Trophoblast cell (in vitro differentiated cells and primary cell): Measurements from ENCODE around the gene PCDH1.

Experiments
- DNase-seq, 2 donors: peaks; one replicate each; pipeline ENCODE4 v3.0.0-alpha.2; 2016
- H2AFZ ChIP-seq: 2 replicates; pipeline ENCODE4 v1.6.1; 2013; ENCODE audit warnings: low read length, moderate library complexity, mild to moderate bottlenecking; ENCODE audit not compliant: insufficient read depth, poor library complexity
- H2AK5ac ChIP-seq: 2 replicates; pipeline ENCODE4 v1.6.1; 2013; ENCODE audit warnings: mild to moderate bottlenecking, low read length
- H2BK120ac ChIP-seq: 2 replicates; pipeline ENCODE4 v1.6.1; 2013; ENCODE audit warnings: low read length, mild to moderate bottlenecking, moderate library complexity; ENCODE audit not compliant: insufficient read depth, poor library complexity
- H2BK12ac ChIP-seq: 2 replicates; pipeline ENCODE4 v1.6.1; 2013; ENCODE audit warnings: mild to moderate bottlenecking, low read length, moderate library complexity
- H2BK5ac ChIP-seq: 2 replicates; pipeline ENCODE4 v1.6.1; 2013; ENCODE audit warnings: low read length, low read depth, moderate library complexity, mild to moderate bottlenecking; ENCODE audit not compliant: poor library complexity
- H3K14ac ChIP-seq: 2 replicates; pipeline ENCODE4 v1.6.1; 2013; ENCODE audit warnings: mild to moderate bottlenecking, low read length
- H3K18ac ChIP-seq: 2 replicates; pipeline ENCODE4 v1.6.1; 2013; ENCODE audit warnings: mild to moderate bottlenecking, low read length
- H3K23ac ChIP-seq: 2 replicates; pipeline ENCODE4 v1.6.1; 2013; ENCODE audit warnings: low read length
- H3K27ac ChIP-seq: 2 replicates; pipeline ENCODE4 v1.5.1; 2013; ENCODE audit warnings: low read depth, mild to moderate bottlenecking, inconsistent platforms, low read length, moderate library complexity
- H3K27me3 ChIP-seq: 2 replicates; pipeline ENCODE4 v1.6.1; 2013; ENCODE audit warnings: inconsistent platforms, mild to moderate bottlenecking, low read length, moderate library complexity; ENCODE audit not compliant: insufficient read depth
- H3K36me3 ChIP-seq, 2 experiments: 1 replicate in 1 of 2; 2 replicates in 1 of 2; pipeline ENCODE4 v1.6.1; 2013; ENCODE audit warnings: low read length in 2 of 2, mild to moderate bottlenecking in 2 of 2, moderate library complexity in 1 of 2; ENCODE audit not compliant: insufficient read depth in 2 of 2, control insufficient read depth in 1 of 2
- H3K4ac ChIP-seq: 2 replicates; pipeline ENCODE4 v1.6.1; 2013; ENCODE audit warnings: low read depth, mild to moderate bottlenecking, low read length, moderate library complexity
- H3K4me1 ChIP-seq, 2 experiments: 1 replicate in 1 of 2; 2 replicates in 1 of 2; pipeline ENCODE4 v1.6.1; 2013; ENCODE audit warnings: low read length in 2 of 2, mild to moderate bottlenecking in 2 of 2, moderate library complexity in 1 of 2; ENCODE audit not compliant: insufficient read depth in 2 of 2, control insufficient read depth in 1 of 2
- H3K4me2 ChIP-seq: 2 replicates; pipeline ENCODE4 v1.6.1; 2013; ENCODE audit warnings: inconsistent platforms, mild to moderate bottlenecking, low read length, moderate library complexity
- H3K4me3 ChIP-seq: 2 replicates; pipeline ENCODE4 v1.5.1; 2013; ENCODE audit warnings: mild to moderate bottlenecking, low read depth, low read length, inconsistent platforms
- H3K79me1 ChIP-seq: one replicate; pipeline ENCODE4 v1.6.1; 2013; ENCODE audit warnings: low read length
- H3K79me2 ChIP-seq: 2 replicates; pipeline ENCODE4 v1.6.1; 2013; ENCODE audit warnings: low read length, mild to moderate bottlenecking; ENCODE audit not compliant: control insufficient read depth, insufficient read depth, poor library complexity
- H3K9ac ChIP-seq: 2 replicates; pipeline ENCODE4 v1.6.1; 2013; ENCODE audit warnings: mild to moderate bottlenecking, low read length
- H3K9me3 ChIP-seq: 2 replicates; pipeline ENCODE4 v1.6.1; 2013; ENCODE audit warnings: low read depth, mild to moderate bottlenecking, control low read depth, inconsistent platforms, low read length; ENCODE audit not compliant: insufficient read depth
- H4K12ac ChIP-seq: 2 replicates; pipeline ENCODE4 v1.6.1; 2013; ENCODE audit warnings: low read depth, mild to moderate bottlenecking, low read length, moderate library complexity
- H4K8ac ChIP-seq: 2 replicates; pipeline ENCODE4 v1.6.1; 2013; ENCODE audit warnings: low read depth, mild to moderate bottlenecking, low read length, moderate library complexity
- H4K91ac ChIP-seq: one replicate; pipeline ENCODE4 v1.6.1; 2013; ENCODE audit warnings: low read depth, mild to moderate bottlenecking, low read length, moderate library complexity
- WGBS: extraction: QIAGEN DNeasy Blood & Tissue Kit; methylation state at CpG from one replicate; pipeline ENCODE4 v1.1.7; 2013; ENCODE audit warnings: missing lambda C conversion rate; ENCODE audit not compliant: insufficient read length, insufficient coverage; ENCODE audit errors: extremely low coverage; 5-methylcytosine and 5-hydroxymethylcytosine counted together

PCDH1 gene

DNA sequence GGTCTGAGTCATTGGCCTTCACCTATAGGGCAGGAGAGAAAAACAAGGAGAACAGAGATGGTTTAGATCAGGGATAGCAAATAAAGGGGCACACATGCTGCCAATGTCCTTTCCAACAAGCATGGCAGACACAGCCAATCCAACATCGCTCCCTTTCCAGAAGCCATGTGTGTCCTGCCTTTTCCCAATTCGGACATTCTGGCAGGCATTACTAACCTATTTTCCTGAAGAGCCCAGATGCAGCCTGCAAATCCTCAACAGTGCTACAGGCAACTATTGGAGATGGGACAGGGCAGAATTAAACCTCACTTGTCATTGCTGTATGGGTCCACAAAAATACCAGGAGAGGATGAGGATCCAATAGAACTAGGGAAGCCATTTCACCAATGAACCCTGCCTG, 12.8 kb downstream of the PCDH1 start:
- no peak overlapping the region for H2BK5ac ChIP-seq
- H2BK120ac ChIP-seq, result no peak overlapping the region
- H3K27ac ChIP-seq, result no peak overlapping the region
- H3K18ac ChIP-seq, result no peak overlapping the region
- no peak overlapping the region for H4K8ac ChIP-seq
- no peak overlapping the region for H2AK5ac ChIP-seq
- H2BK12ac ChIP-seq, result no peak overlapping the region
- H3K9ac ChIP-seq, result no peak overlapping the region
- DNase-seq, result no peak
- no peaks in the 10 kb centered on the region for H3K79me2 ChIP-seq
- no CpG with 5 or more reads among the region's 2 CpGs for WGBS
- no peak overlapping the region for H3K23ac ChIP-seq
- no peaks in the 10 kb centered on the region for H3K36me3 ChIP-seq
- no peak overlapping the region for H3K4me3 ChIP-seq
- no peaks in the 10 kb centered on the region for H3K79me1 ChIP-seq
- H4K12ac ChIP-seq, result no peak overlapping the region
- H4K91ac ChIP-seq, result no peak overlapping the region
- no peak overlapping the region for H2AFZ ChIP-seq
- no peak overlapping the region for H3K4ac ChIP-seq
- H3K4me1 ChIP-seq, result peaks cover 7 to 8% of the 10 kb centered on the region in 2 experiments
- H3K4me2 ChIP-seq, result no peak overlapping the region
- no peaks in the 10 kb centered on the region for H3K9me3 ChIP-seq
- no peaks in the 10 kb centered on the region for H3K27me3 ChIP-seq
- no peak overlapping the region for H3K14ac ChIP-seq

DNA sequence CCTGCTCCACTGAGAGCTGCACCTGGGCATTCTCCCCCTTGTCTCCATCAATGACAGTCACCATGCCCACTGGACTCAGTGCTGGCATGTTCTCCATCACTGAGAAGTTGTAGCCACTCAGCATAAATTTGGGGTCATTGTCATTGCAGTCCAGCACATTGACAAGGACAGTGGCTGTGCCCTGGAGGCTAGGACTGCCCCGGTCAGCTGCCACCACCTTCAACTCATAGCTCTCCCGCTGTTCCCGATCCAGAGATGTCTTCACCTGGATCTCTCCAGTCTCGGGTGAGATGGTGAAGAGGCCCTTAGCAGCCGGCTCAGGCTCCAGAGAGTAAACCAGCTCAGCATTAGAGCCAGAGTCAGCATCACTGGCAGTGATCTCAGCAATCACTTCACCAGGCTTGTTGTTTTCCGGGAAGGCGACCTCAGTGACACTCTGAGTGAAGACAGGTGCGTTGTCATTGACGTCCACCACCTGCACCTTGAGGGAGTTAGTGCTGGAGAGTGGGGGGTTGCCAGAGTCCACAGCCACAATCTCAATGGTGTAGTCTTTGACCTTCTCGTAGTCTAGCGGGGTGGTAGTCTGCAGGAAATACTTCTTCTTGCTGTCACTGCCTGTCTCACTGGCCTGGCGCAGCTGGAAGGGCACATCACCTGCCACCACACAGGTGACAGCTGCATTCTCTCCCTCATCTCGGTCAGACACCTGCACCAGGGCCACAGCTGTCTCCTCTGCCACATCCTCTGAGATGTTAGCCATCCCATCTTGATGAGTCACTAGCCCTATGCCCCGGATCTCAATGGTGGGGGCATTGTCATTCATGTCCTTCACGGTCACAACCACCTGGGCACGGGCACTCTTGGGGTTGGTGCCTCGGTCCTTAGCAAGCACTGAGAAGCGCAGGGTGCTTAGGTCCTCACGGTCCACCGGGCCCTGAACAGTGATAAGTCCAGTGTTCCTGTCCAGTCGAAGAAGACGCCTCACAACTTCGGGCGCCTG, 13.5 kb downstream of the PCDH1 start:
- no peaks in the 10 kb centered on the region for H3K36me3 ChIP-seq
- H2BK5ac ChIP-seq, result no peak overlapping the region
- H4K91ac ChIP-seq, result no peak overlapping the region
- no peak overlapping the region for H2AFZ ChIP-seq
- H3K14ac ChIP-seq, result no peak overlapping the region
- no peak overlapping the region for H2BK12ac ChIP-seq
- no peaks in the 10 kb centered on the region for H3K79me1 ChIP-seq
- no peak overlapping the region for H3K4me2 ChIP-seq
- no peaks in the 10 kb centered on the region for H3K79me2 ChIP-seq
- peak; percentile 10 to 42 for DNase-seq
- WGBS, result no CpG with 5 or more reads among the region's 24 CpGs
- no peak overlapping the region for H3K23ac ChIP-seq
- H3K4ac ChIP-seq, result no peak overlapping the region
- no peak overlapping the region for H4K8ac ChIP-seq
- H3K4me1 ChIP-seq, result peaks cover 7 to 8% of the 10 kb centered on the region in 2 experiments
- H2BK120ac ChIP-seq, result no peak overlapping the region
- H3K18ac ChIP-seq, result no peak overlapping the region
- H3K9ac ChIP-seq, result no peak overlapping the region
- no peak overlapping the region for H3K27ac ChIP-seq
- no peaks in the 10 kb centered on the region for H3K9me3 ChIP-seq
- no peaks in the 10 kb centered on the region for H3K27me3 ChIP-seq
- H2AK5ac ChIP-seq, result no peak overlapping the region
- no peak overlapping the region for H3K4me3 ChIP-seq
- H4K12ac ChIP-seq, result no peak overlapping the region

DNA sequence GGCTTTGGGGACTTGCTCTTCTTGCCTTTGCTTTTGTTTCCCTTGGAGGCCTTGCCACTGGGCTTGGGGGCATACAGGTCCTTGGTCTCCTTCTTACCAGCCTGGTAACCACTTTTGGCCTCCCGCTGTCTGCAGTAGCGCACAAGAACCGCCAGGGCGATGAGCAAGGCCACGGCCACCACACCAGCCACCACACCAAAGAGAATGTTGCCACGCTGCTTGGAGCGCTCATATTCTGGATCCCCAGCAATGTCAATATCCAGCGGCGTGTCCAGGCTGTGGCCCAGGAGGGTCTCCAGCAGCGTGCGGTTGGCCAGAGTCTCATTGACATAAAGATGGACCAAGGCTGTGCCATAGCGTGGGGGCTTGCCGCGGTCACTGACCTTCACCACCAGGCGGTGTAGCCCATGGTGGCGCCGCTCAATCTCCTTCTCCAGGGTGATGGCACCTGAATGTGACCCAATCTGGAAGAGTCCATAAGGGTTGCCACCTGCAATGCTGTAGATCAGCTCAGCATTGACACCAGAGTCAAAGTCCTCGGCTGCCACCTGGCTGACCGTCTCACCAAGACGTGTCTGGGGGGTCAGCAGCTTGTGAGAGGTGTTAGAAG, 14.5 kb downstream of the PCDH1 start:
- no peak overlapping the region for H4K8ac ChIP-seq
- DNase-seq, result no peak
- WGBS, result no CpG with 5 or more reads among the region's 20 CpGs
- no peaks in the 10 kb centered on the region for H3K79me2 ChIP-seq
- H3K4me3 ChIP-seq, result no peak overlapping the region
- H3K23ac ChIP-seq, result no peak overlapping the region
- no peak overlapping the region for H2AK5ac ChIP-seq
- H3K79me1 ChIP-seq, result no peaks in the 10 kb centered on the region
- no peak overlapping the region for H3K4ac ChIP-seq
- H3K4me2 ChIP-seq, result no peak overlapping the region
- no peaks in the 10 kb centered on the region for H3K36me3 ChIP-seq
- H3K9ac ChIP-seq, result no peak overlapping the region
- H4K91ac ChIP-seq, result no peak overlapping the region
- H2BK12ac ChIP-seq, result no peak overlapping the region
- no peak overlapping the region for H3K27ac ChIP-seq
- H3K9me3 ChIP-seq, result no peaks in the 10 kb centered on the region
- H2BK120ac ChIP-seq, result no peak overlapping the region
- H3K14ac ChIP-seq, result no peak overlapping the region
- no peak overlapping the region for H2BK5ac ChIP-seq
- peaks cover 7 to 8% of the 10 kb centered on the region in 2 experiments for H3K4me1 ChIP-seq
- H2AFZ ChIP-seq, result no peak overlapping the region
- no peak overlapping the region for H4K12ac ChIP-seq
- no peak overlapping the region for H3K18ac ChIP-seq
- H3K27me3 ChIP-seq, result no peaks in the 10 kb centered on the region

DNA sequence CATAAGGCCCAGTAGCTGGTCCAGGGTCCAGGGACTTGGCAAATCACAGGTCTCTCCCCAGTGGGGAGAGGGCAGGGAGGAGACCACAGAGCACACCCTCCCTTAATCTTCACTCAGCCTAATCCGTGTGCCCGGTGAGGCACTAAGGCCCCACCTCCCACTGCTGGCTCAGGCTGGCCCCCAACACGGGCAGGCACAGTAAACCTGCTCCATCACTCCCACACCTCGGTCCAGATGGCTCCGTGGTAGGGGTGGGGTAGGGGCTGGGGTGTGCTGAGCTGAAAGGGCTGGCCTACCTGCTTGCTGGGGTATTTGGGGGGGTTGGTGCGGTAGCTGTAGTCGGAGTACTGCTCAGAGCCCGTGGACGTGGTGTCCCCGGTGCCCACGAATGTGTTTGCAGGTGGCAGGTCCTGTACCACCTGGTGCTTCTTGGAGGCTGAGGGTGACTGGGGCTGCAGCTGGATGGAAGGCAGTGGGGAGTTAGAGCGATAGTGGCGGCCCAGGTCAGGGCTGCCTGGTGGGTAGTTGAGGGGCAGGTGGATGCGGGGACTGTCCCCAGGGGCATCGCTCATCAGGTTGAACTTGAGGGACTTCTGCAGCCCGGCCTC, 15.2 kb downstream of the PCDH1 start:
- Histone ChIP-seq H3K23ac (no peak overlapping the region), H3K9ac (no peak overlapping the region)
- no peak for DNase-seq

More for the DNA sequence above, 15.2 kb downstream of the PCDH1 start:
- H3K36me3 ChIP-seq, result no peaks in the 10 kb centered on the region
- no peak overlapping the region for H3K4me2 ChIP-seq
- no peak overlapping the region for H2BK120ac ChIP-seq
- no peak overlapping the region for H4K8ac ChIP-seq
- H3K18ac ChIP-seq, result no peak overlapping the region
- no peak overlapping the region for H2BK12ac ChIP-seq
- no peaks in the 10 kb centered on the region for H3K27me3 ChIP-seq
- no peak overlapping the region for H2BK5ac ChIP-seq
- H3K27ac ChIP-seq, result no peak overlapping the region
- H3K4me3 ChIP-seq, result no peak overlapping the region
- no peaks in the 10 kb centered on the region for H3K79me2 ChIP-seq
- H3K79me1 ChIP-seq, result no peaks in the 10 kb centered on the region
- WGBS, result no CpG with 5 or more reads among the region's 16 CpGs
- no peak overlapping the region for H3K4ac ChIP-seq
- H4K91ac ChIP-seq, result no peak overlapping the region
- peaks cover 7 to 8% of the 10 kb centered on the region in 2 experiments for H3K4me1 ChIP-seq
- no peaks in the 10 kb centered on the region for H3K9me3 ChIP-seq
- no peak overlapping the region for H2AK5ac ChIP-seq
- H4K12ac ChIP-seq, result no peak overlapping the region
- H2AFZ ChIP-seq, result no peak overlapping the region
- H3K14ac ChIP-seq, result no peak overlapping the region
